GM15510 (cell line): Measurements from ENCODE around the gene TNPO3.
A peak's percentile ranks its signal among the peaks of the same experiment; 100 is the strongest.

Source experiments
- POLR2A ChIP-seq: IDR thresholded peaks from 3 replicates; pipeline ENCODE4 v1.6.1; 2011; ENCODE audit warnings: borderline replicate concordance; ENCODE audit not compliant: insufficient read length; ENCODE audit errors: extremely low read depth

TNPO3 gene

GRCh38 chr7:128954830-128955802, 99.8 kb downstream of the TNPO3 start:
- no peak for TF ChIP-seq POLR2A

- no peak for TF ChIP-seq POLR2A
These were observed 100.8 kb downstream of the TNPO3 start for GRCh38 chr7:128954150-128954549.

- TF ChIP-seq POLR2A, result no peak
These were observed 103.6 kb downstream of the TNPO3 start for GRCh38 chr7:128951296-128951695.

DNA sequence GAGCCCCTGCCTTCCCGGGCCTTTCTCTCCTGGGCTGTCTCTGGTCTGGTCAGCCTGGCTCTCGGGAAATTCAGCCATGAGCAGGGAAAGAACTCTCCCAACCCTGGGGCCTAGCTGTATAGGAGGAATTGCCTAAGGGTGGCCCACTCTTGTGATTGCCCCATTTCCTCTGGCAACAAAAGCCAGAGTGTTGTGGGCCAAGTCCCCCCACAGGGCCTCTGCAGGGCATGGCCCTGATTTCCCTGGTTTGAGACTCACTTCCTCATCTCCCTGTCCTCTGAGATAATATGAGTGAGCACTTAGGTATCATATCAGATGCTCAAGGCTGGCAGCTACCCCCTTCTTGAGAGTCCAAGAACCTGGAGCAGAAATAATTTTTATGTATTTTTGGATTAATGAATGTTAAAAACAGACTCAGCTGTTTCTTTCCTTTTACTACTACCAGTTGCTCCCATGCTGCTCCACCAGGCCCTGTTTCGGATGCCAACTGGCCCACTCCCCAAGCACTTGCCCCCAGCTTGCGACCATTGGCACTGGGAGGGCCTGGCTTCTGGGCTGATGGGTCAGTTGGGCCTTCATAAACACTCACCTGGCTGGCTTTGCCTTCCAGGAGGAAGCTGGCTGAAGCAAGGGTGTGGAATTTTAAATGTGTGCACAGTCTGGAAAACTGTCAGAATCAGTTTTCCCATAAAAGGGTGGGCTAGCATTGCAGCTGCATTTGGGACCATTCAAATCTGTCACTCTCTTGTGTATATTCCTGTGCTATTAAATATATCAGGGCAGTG, 105.7 kb downstream of the TNPO3 start:
- TF ChIP-seq POLR2A, result no peak

DNA sequence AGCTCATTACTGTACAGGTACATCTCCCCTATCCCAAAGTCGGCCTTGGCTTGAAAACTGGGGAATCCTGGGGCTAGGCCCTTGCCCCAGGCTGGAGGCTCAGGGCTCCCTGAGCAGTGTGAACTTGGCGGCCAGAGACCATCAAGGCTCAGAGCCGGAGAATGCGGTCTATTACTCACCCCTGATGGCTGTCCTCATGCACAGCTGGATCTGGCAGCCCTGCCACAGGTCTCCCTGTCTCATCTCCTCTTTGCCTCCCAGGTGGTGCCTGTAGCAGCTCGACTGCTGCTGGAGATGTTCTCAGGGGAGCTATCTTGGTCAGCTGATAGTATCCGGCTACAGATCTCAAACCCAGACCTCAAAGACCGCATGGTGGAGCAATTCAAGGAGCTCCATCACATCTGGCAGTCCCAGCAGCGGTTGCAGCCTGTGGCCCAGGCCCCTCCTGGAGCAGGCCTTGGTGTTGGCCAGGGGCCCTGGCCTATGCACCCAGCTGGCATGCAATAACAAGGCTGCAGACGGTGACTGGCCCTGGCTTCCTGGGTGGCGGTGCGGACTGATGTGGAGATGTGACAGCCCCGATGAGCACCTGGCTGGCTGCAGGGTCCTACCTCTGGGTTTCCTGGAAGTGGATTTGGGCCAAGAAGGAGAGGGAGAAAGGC, 106.5 kb downstream of the TNPO3 start:
- peak; percentile 17 for TF ChIP-seq POLR2A

GRCh38 chr7:128947854-128948253, 107.1 kb downstream of the TNPO3 start:
- TF ChIP-seq POLR2A, result no peak

- TF ChIP-seq POLR2A, result no peak
These were observed 107.7 kb downstream of the TNPO3 start for GRCh38 chr7:128946936-128947830.

GRCh38 chr7:128945668-128946366, 109.1 kb downstream of the TNPO3 start:
- no peak for TF ChIP-seq POLR2A

- TF ChIP-seq POLR2A, result no peak
These were observed 110.2 kb downstream of the TNPO3 start for GRCh38 chr7:128944487-128945236.

- TF ChIP-seq POLR2A, result no peak
These were observed 112.9 kb downstream of the TNPO3 start for GRCh38 chr7:128941946-128942526.

DNA sequence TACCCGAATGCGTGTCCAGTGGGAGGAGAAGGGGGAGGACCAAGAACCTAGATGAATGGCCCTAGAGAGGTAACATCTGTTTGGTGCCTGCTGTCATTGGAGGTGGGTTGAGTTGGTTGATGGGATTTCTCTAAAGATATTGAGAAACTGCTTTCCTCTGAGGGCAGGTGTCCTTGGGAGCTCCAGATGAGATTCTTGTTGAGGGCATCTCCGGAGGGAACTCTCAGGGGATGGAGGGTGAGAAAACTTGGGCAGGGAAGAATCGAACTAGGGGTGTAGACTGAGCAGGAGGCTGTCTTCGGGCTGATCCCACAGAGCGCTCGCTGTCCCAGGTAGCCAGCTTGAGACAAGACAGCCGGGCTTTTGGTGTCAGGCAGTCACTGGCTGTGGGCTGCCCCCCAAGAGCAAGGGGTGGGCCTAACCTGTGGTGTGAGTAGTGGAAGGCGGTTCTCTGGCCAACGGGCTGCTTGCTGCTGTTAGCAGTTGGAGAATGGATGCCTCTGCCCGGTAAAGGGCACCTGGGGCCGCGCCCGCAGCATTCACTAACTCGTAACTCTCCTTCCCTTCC, 113.5 kb downstream of the TNPO3 start:
- TF ChIP-seq POLR2A, result no peak
